SK-N-SH (cell line): Measurements from ENCODE around the gene NHP2. TPM values are rescaled to one million over a fixed set of nuclear protein-coding genes. Genes with fewer than 3 reads are reported as not detected.

Experiments
- CTCF ChIA-PET: fragments of 300-600, 350-600 bp; formaldehyde crosslinking; extraction: SDS; loops from one replicate; lab custom pipeline; 2021; lab: Yijun Ruan, JAX
- POLR2A ChIA-PET: fragments of 350-600 bp; sonication (Branson Sonifier 250); formaldehyde crosslinking; extraction: SDS; loops from one replicate; lab custom pipeline; 2020; ENCODE audit warnings: antibody characterized with exemption, inconsistent platforms; lab: Yijun Ruan, JAX
- DNase-seq: peaks from one replicate; pipeline ENCODE4 v3.0.0; 2012
- H2AFZ ChIP-seq: fragments of 200-600 bp; sonication (generic); 2 replicates; pipeline ENCODE4 v1.8.1; 2016; ENCODE audit warnings: antibody characterized with exemption, mild to moderate bottlenecking, low read depth
- H3F3A ChIP-seq: fragments of 200-600 bp; sonication (generic); replicated peaks from 2 replicates; pipeline ENCODE3; 2016; ENCODE audit warnings: antibody characterized with exemption, mild to moderate bottlenecking; ENCODE audit not compliant: insufficient read depth
- H3K27ac ChIP-seq, 2 experiments: fragments of 200-500 bp in 1 of 2; fragments of 200-600 bp in 1 of 2; sonication (Bioruptor generic) in 1 of 2; sonication (generic), shearing (Covaris generic) in 1 of 2; 2 replicates each; pipeline versions ENCODE4 v1.5.1 to v1.6.1; 2014 to 2016; ENCODE audit warnings: low read depth in 2 of 2, inconsistent platforms in 1 of 2, low read length in 1 of 2, mild to moderate bottlenecking in 1 of 2, mixed read lengths in 1 of 2
- H3K27me3 ChIP-seq: fragments of 200-600 bp; sonication (generic), shearing (Covaris generic); 2 replicates; pipeline ENCODE4 v1.6.1; 2016; ENCODE audit warnings: mixed run types; ENCODE audit not compliant: insufficient read depth
- H3K36me3 ChIP-seq, 2 experiments: fragments of 200-500 bp in 1 of 2; fragments of 200-600 bp in 1 of 2; sonication (Bioruptor generic) in 1 of 2; sonication (generic) in 1 of 2; replicated peaks in 1 of 2; 2 replicates each; pipeline versions ENCODE3 to v1.5.1; 2014 to 2016; ENCODE audit warnings: low read length in 1 of 2, mild to moderate bottlenecking in 1 of 2; ENCODE audit not compliant: insufficient read depth in 2 of 2, control insufficient read depth in 1 of 2
- H3K4me1 ChIP-seq, 2 experiments: fragments of 200-500 bp in 1 of 2; fragments of 200-600 bp in 1 of 2; sonication (Bioruptor generic) in 1 of 2; sonication (generic), shearing (Covaris generic) in 1 of 2; 2 replicates each; pipeline versions ENCODE4 v1.5.1 to v1.6.1; 2014 to 2016; ENCODE audit warnings: low read depth in 1 of 2, low read length in 1 of 2, mixed run types in 1 of 2; ENCODE audit not compliant: insufficient read depth in 2 of 2, control insufficient read depth in 1 of 2
- H3K4me2 ChIP-seq: fragments of 200-600 bp; sonication (generic), shearing (Covaris generic); 2 replicates; pipeline ENCODE4 v1.6.1; 2017; ENCODE audit warnings: mixed run types
- H3K4me3 ChIP-seq, 2 experiments: fragments of 200-500 bp in 1 of 2; fragments of 200-600 bp in 1 of 2; sonication (Bioruptor generic) in 1 of 2; sonication (generic), shearing (Covaris generic) in 1 of 2; 2 replicates each; pipeline versions ENCODE4 v1.5.1 to v1.8.1; 2014 to 2016; ENCODE audit warnings: low read depth in 2 of 2, inconsistent platforms in 1 of 2, low read length in 1 of 2, mild to moderate bottlenecking in 1 of 2, mixed read lengths in 1 of 2, moderate library complexity in 1 of 2
- H3K79me2 ChIP-seq: fragments of 200-600 bp; sonication (generic); 2 replicates; pipeline ENCODE4 v1.8.1; 2017; ENCODE audit warnings: mild to moderate bottlenecking; ENCODE audit not compliant: insufficient read depth
- H3K9ac ChIP-seq: fragments of 200-600 bp; sonication (generic); 2 replicates; pipeline ENCODE4 v1.6.1; 2017; ENCODE audit warnings: mixed run types
- H3K9me2 ChIP-seq: fragments of 200-600 bp; sonication (generic); 2 replicates; pipeline ENCODE4 v1.6.1; 2017; ENCODE audit warnings: mixed run types
- H3K9me3 ChIP-seq: fragments of 200-600 bp; sonication (generic); 2 replicates; pipeline ENCODE4 v1.6.1; 2017; ENCODE audit warnings: mixed run types, mild to moderate bottlenecking, moderate library complexity
- H4K20me1 ChIP-seq: fragments of 200-600 bp; sonication (generic); 2 replicates; pipeline ENCODE4 v1.6.1; 2017; ENCODE audit warnings: mild to moderate bottlenecking, mixed run types; ENCODE audit not compliant: insufficient read depth
- CHD2 ChIP-seq: fragments of 150-350 bp; IDR thresholded peaks from 2 replicates; pipeline ENCODE4 v1.6.1; 2018; ENCODE audit warnings: low read length; ENCODE audit not compliant: partially characterized antibody
- CTCF ChIP-seq: fragments of 200-600 bp; sonication (generic); IDR thresholded peaks from 2 replicates; pipeline ENCODE4 v1.6.1; 2017; ENCODE audit warnings: antibody characterized with exemption, mild to moderate bottlenecking, moderate library complexity
- EZH2phosphoT487 ChIP-seq: fragments of 200-600 bp; sonication (generic); IDR thresholded peaks from 2 replicates; pipeline ENCODE4 v1.6.1; 2017; ENCODE audit warnings: low read depth, mixed run types, mild to moderate bottlenecking, antibody characterized with exemption, moderate library complexity, borderline replicate concordance
- FOXJ3 ChIP-seq: sonication (generic); formaldehyde crosslinking; IDR thresholded peaks from 2 replicates; pipeline ENCODE4 v1.5.1; 2020; ENCODE audit warnings: mild to moderate bottlenecking, missing genetic modification reagents
- FOXM1 ChIP-seq: IDR thresholded peaks from 2 replicates; pipeline ENCODE4 v1.4.0; 2012; ENCODE audit warnings: low read depth, mild to moderate bottlenecking
- GATA2 ChIP-seq: sonication (generic); formaldehyde crosslinking; IDR thresholded peaks from 2 replicates; pipeline ENCODE4 v1.5.0; 2020; ENCODE audit warnings: mild to moderate bottlenecking, missing genetic modification reagents
- MEF2A ChIP-seq: IDR thresholded peaks from 2 replicates; pipeline ENCODE4 v1.4.0; 2012; ENCODE audit warnings: low read depth, borderline replicate concordance
- MXI1 ChIP-seq: IDR thresholded peaks from 2 replicates; pipeline ENCODE4 v1.6.1; 2012; ENCODE audit warnings: mild to moderate bottlenecking, low read depth, low read length, improper control_type of control experiment
- NFIC ChIP-seq: IDR thresholded peaks from 2 replicates; pipeline ENCODE4 v1.4.0; 2012; ENCODE audit warnings: borderline replicate concordance
- PBX3 ChIP-seq: IDR thresholded peaks from 2 replicates; pipeline ENCODE4; 2012
- POLR2AphosphoS5 ChIP-seq: IDR thresholded peaks from 2 replicates; pipeline ENCODE4 v1.6.1; 2012; ENCODE audit warnings: low read depth, low read length
- RAD21 ChIP-seq: IDR thresholded peaks from 2 replicates; pipeline ENCODE4 v1.6.1; 2012; ENCODE audit warnings: mild to moderate bottlenecking, low read length
- RFX5 ChIP-seq: IDR thresholded peaks from 2 replicates; pipeline ENCODE4 v1.6.1; 2012; ENCODE audit warnings: mild to moderate bottlenecking, improper control_type of control experiment, low read length
- RXRA ChIP-seq: IDR thresholded peaks from 2 replicates; pipeline ENCODE4 v1.4.0; 2012; ENCODE audit warnings: low read depth, mild to moderate bottlenecking, borderline replicate concordance
- SIN3A ChIP-seq: IDR thresholded peaks from 2 replicates; pipeline ENCODE4 v1.6.1; 2012; ENCODE audit warnings: low read depth, mild to moderate bottlenecking, low read length, moderate library complexity, borderline replicate concordance
- TEAD4 ChIP-seq: IDR thresholded peaks from 2 replicates; pipeline ENCODE4 v1.4.0; 2012; ENCODE audit warnings: mild to moderate bottlenecking, borderline replicate concordance; ENCODE audit not compliant: insufficient read depth
- WGBS: methylation state at CpG from one replicate; pipeline ENCODE4 v1.1.6; 2017; ENCODE audit warnings: low lambda C conversion rate; 5-methylcytosine and 5-hydroxymethylcytosine counted together
- polyA plus RNA-seq, 3 experiments: library from polyadenylated mRNA; depleted of rRNA; stranded (reverse); fragments of >200 nt; gene quantifications; 2 replicates each; pipeline ENCODE4 v1.2.3, GENCODE V29; 2012
- TF ChIP-seq, protein P1 (sequence below): IDR thresholded peaks from 2 replicates; pipeline ENCODE4 v1.6.1; 2012; ENCODE audit warnings: mild to moderate bottlenecking, low read depth, low read length, moderate library complexity
- TF ChIP-seq, protein P2 (sequence below): IDR thresholded peaks from 2 replicates; pipeline ENCODE4 v1.4.0; 2012; ENCODE audit warnings: low read depth, borderline replicate concordance

Gene NHP2
- polyA plus RNA-seq, 1 of the 3 experiments (the other 2 are of a cell fraction) = 455 TPM

DNA sequence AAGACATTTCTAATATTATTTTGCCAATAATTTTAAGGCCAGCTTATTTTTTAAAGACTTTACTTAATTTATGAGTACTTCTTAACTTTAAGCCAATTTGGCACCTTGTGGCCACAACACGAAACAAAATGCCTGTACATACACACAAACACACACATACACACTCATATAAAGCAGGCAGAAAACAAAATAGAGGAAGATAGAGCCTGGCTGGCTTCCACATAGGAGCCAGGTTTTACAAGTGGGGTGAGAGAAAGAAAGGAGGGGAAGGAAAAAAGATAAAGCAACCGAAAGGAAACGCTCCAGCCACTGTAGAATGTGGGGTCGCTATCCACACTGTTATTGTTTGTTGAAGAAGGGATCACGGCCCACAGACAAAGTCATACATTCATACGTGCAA lies 23.1 kb upstream of the NHP2 start:
- Histone ChIP-seq H4K20me1 (no peaks in the 10 kb centered on the region), H3K27me3 (no peaks in the 10 kb centered on the region), H3K27ac (no peak overlapping the region), H3K79me2 (no peaks in the 10 kb centered on the region), H3K9me2 (no peaks in the 10 kb centered on the region), H3K36me3 (no peaks in the 10 kb centered on the region), H2AFZ (no peak overlapping the region), H3K4me2 (no peak overlapping the region), H3K9me3 (no peaks in the 10 kb centered on the region), H3F3A (no peaks in the 10 kb centered on the region), H3K4me3 (no peak overlapping the region), H3K4me1 (no peaks in the 10 kb centered on the region), H3K9ac (no peak overlapping the region)
- POLR2A ChIA-PET = interaction anchor here (0.7 kb wide), 1 partner anchor 54 kb away, joined by 4 read pairs; no protein-coding TSS in a partner anchor
- CTCF ChIA-PET = no interaction called here
- WGBS = 81% methylated on average over 6 of the region's 6 CpGs
- no peak for DNase-seq
- TF ChIP-seq CHD2 = no peak
- no peak for TF ChIP-seq RXRA
- TF ChIP-seq NFIC = no peak
- no peak for TF ChIP-seq MEF2A
- TF ChIP-seq, protein P1, sequence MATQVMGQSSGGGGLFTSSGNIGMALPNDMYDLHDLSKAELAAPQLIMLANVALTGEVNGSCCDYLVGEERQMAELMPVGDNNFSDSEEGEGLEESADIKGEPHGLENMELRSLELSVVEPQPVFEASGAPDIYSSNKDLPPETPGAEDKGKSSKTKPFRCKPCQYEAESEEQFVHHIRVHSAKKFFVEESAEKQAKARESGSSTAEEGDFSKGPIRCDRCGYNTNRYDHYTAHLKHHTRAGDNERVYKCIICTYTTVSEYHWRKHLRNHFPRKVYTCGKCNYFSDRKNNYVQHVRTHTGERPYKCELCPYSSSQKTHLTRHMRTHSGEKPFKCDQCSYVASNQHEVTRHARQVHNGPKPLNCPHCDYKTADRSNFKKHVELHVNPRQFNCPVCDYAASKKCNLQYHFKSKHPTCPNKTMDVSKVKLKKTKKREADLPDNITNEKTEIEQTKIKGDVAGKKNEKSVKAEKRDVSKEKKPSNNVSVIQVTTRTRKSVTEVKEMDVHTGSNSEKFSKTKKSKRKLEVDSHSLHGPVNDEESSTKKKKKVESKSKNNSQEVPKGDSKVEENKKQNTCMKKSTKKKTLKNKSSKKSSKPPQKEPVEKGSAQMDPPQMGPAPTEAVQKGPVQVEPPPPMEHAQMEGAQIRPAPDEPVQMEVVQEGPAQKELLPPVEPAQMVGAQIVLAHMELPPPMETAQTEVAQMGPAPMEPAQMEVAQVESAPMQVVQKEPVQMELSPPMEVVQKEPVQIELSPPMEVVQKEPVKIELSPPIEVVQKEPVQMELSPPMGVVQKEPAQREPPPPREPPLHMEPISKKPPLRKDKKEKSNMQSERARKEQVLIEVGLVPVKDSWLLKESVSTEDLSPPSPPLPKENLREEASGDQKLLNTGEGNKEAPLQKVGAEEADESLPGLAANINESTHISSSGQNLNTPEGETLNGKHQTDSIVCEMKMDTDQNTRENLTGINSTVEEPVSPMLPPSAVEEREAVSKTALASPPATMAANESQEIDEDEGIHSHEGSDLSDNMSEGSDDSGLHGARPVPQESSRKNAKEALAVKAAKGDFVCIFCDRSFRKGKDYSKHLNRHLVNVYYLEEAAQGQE = no peak
- TF ChIP-seq, protein P2, sequence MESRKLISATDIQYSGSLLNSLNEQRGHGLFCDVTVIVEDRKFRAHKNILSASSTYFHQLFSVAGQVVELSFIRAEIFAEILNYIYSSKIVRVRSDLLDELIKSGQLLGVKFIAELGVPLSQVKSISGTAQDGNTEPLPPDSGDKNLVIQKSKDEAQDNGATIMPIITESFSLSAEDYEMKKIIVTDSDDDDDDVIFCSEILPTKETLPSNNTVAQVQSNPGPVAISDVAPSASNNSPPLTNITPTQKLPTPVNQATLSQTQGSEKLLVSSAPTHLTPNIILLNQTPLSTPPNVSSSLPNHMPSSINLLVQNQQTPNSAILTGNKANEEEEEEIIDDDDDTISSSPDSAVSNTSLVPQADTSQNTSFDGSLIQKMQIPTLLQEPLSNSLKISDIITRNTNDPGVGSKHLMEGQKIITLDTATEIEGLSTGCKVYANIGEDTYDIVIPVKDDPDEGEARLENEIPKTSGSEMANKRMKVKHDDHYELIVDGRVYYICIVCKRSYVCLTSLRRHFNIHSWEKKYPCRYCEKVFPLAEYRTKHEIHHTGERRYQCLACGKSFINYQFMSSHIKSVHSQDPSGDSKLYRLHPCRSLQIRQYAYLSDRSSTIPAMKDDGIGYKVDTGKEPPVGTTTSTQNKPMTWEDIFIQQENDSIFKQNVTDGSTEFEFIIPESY = no peak
- no peak for TF ChIP-seq EZH2phosphoT487
- no peak for TF ChIP-seq RFX5
- TF ChIP-seq CTCF = no peak
- TF ChIP-seq FOXJ3 (CRISPR knock-in tag) = no peak
- TF ChIP-seq RAD21 = no peak
- TF ChIP-seq MXI1 = no peak
- no peak for TF ChIP-seq SIN3A
- no peak for TF ChIP-seq FOXM1
- TF ChIP-seq GATA2 = no peak
- no peak for TF ChIP-seq TEAD4
- TF ChIP-seq PBX3 = no peak
- TF ChIP-seq POLR2AphosphoS5 = no peak
